ENCODE measurements around the gene TARDBP.
"Not testable (repeated sequence)": the region's sequence is repeated elsewhere in the genome, so short reads cannot be mapped to it uniquely, and the experiment has no call there.

Gene TARDBP

GRCh38 chr1:11059968-11060830 is 47.7 kb downstream of the TARDBP start, which contains the start of gene SRM:
Gene SRM (minus strand): TSS chr1:11060018. CDS start chr1:11059943, 75 bp downstream.
- peak; percentile 85 for DNase-seq (ENCODE audit: low read depth)

- DNase-seq (ENCODE audit: low read depth), result no peak
Observed at GRCh38 chr1:11061652-11062365, 49.4 kb downstream of the TARDBP start.

DNA sequence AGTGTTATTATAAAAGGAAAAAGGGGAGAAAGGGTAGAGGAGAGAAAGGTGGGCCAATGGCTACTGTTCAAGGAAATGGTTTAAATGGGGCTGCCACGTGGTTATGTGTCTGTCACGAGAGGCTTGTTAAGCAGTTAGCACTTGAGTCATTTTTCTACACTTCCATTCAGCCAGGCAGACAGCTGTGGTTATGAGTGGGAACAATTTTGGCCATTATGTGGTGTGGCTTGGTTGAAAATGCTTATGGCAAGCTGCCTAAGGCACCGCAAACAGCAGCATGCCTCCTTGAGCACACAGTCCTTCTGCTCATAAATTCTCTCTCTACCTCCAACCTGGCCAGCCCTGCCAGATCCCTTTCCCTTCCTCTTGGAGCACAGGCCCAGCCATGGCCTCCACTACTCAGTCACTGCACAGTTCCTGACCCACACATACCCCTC is 50.5 kb downstream of the TARDBP start:
- peak; percentile 26 for DNase-seq (ENCODE audit: low read depth)

DNA sequence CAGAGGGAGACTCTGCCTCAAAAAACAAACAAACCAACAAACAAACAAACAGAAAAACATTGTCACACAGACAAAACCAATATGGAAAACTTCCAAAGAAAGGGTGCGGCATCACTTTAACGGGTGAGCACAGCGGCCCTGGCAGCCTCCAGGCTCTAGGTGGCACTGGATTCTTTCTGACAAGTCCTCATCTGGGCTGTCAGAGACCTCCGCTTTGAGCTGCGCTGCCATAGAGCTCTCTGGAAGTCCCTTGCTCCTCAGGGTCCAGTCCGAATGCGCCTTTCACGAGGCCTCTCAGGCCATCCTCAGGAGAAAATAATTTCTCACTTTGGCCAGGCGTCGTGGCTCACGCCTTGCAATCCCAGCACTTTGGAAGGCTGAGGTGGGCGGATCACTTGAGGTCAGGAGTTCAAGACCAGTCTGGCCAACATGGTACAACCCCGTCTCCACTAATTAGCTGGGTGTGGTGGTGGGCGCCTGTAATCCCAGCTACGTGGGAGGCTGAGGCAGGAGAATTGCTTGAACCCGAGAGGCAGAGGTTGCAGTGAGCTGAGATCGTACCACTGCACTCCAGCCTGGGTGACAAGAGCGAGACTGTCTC is 51.6 kb downstream of the TARDBP start:
- not testable (repeated sequence) for DNase-seq (ENCODE audit: low read depth)

GRCh38 chr1:11064942-11065341 is 52.5 kb downstream of the TARDBP start:
- no peak for DNase-seq (ENCODE audit: low read depth)

GRCh38 chr1:11065796-11066195 is 53.3 kb downstream of the TARDBP start:
- DNase-seq (ENCODE audit: low read depth), result no peak

DNA sequence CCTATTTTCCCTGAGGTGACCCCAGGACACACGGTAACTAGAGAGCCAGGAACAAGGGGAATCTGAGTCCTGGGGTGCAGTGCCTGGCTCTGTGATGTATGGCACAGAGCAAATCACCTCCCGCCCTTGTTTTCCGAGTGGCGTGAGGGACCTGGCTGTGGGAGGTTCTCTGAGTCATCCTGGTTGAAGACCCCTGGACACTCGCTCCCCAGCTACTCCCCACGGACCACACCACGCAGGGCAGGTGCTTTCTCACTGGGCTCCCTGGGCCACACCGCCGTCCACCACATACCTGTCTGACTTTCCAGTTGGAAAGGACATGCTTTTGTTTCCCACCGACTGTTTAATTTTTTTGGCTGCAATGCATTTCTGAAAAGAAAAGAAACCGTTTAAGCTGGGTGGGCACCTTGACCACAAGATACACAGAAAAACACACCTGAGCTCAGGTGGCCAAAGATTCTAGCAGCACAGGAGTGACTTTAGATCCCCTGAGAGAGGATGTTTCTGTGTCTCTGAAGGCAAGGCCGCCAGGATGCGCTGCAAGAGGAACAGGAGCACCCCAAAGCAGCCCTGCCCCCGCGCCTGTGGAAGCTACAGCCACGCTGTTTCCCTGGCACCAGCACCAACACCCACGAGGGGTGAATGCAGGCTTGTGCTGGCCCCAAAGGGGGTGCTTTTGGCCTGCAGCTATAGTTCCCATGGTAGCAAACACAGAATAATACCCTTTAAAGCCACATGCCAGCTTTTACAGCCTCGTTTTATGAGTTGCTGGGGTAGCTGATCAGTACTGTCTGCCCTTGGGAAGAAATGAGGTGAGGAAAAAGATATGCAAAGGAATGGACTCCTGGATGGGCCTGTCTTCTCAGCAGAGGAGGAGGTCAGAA is 55.5 kb downstream of the TARDBP start:
- no peak for DNase-seq (ENCODE audit: low read depth)

GRCh38 chr1:11068600-11069473 is 56.4 kb downstream of the TARDBP start:
- no peak for DNase-seq (ENCODE audit: low read depth)

DNA sequence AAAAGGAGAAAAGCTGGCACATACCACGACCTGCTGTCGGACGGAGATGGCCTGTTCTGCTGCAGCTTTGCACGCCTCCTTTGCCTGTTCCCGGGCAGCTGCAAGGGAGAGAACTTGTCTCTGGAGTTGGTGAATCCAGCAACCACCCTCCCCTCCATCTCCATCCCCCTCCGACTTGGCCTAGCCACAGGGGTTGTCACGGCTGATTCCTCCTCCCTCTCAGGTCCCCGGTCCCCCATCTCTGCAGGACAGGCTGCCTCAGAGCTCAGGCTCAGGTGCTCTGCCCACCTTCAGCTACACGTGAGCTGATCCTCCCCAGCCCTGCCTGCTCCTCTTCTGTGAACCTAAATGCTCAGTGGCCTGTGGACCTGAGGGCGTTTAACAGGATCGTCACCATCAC is 58.4 kb downstream of the TARDBP start:
- no peak for DNase-seq (ENCODE audit: low read depth)

DNA sequence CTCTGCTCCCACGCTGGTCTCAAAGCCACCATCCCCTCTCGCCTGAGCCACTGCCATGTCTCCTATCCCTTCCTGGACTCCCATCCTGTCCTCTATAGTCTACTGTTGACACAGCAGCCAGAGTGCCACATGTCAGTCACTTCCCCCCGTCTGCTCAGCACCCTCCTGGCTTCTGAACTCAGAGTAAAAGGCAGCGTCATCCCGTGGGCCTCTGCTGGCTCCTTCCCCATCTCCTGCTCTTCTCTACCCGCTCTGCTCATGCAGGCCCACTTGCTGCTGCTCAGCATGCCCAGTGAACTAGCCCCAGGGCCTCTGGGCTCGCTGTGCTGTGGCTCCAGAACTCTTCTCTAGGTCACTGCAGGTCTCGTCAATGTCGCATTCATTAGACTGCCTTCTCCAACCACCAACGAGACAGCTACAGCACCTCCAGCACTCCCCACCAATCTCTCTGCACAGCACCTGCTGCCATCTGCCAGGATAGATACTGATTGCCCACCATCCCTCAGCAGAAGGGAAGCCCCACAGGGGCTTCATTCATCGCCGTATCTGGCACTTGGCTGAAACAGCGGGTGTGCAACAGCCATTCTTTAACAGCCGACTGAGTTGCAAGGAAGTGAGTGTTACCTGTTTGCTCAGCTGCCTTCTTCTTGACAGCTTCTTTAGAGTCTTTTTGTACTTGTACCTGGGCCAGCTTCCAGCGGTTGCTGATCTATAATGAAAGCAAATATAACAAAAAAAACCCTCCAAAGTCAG is 59.2 kb downstream of the TARDBP start:
- DNase-seq (ENCODE audit: low read depth), result no peak

DNA sequence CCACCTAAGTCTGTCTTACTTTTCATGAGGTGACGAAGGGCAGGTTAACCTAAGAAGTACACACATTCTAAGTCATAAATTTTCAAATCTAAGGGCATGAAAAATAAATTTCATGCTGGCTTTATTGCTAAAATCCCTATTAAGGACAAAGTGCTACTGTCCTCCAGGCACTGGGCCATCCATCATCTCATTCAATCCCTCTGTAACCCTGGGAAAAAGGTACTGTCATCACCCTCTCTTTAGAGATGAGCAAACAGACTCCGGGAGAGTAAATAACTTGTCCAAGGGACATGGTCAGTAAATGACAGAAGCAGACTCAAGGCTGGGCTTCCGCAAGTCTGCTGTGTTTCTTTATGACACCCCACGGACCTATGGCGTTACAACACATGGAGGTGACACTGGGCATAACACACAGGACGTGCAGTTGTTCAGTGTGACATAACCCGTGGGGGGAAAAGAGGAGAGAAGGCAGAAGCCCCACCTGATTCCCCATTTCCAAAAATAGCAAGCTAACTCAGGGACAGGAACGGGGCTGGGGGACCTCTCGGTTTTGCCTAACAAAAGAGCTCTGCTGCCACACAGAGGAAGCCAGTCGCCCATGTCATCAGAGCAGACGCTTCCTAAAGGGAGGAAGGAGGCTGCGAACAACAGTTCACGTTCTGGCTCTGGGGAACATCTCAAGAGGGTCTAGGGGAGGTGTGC is 59.9 kb downstream of the TARDBP start:
- no peak for DNase-seq (ENCODE audit: low read depth)

DNA sequence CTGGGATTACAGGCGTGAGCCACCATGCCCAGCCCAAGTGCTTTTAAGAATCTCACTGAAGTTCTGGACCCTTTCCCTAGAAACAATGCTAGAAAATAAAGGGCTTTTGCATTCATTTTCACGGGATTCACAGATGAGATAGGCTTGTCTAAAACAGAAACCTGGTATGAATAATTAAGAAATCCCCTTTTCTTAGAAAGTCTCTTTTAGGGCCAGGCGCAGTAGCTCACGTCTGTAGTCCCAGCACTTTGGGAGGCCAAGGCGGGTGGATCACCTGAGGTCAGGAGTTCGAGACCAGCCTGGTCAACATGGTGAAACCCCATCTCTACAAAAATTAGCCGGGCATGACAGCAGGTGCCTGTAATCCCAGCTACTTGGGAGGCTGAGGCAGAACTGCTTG is 60.9 kb downstream of the TARDBP start:
- not testable (repeated sequence) for DNase-seq (ENCODE audit: low read depth)
